KOPT-K1 (cell line): ENCODE measurements around the gene ANKRD24.
"Not testable (repeated sequence)": the region's sequence is repeated elsewhere in the genome, so short reads cannot be mapped to it uniquely, and the experiment has no call there.

Experiments
- H3K27ac ChIP-seq: fragments of 200-600 bp; sonication (generic); 2 replicates; pipeline ENCODE4 v1.5.1; 2016; ENCODE audit warnings: antibody characterized with exemption, mild to moderate bottlenecking, low read depth, low read length; ENCODE audit not compliant: poor library complexity, severe bottlenecking
- H3K36me3 ChIP-seq: fragments of 200-600 bp; sonication (generic); 2 replicates; pipeline ENCODE4 v1.5.1; 2017; ENCODE audit warnings: antibody characterized with exemption, mild to moderate bottlenecking, low read length, moderate library complexity; ENCODE audit not compliant: insufficient read depth
- H3K9me3 ChIP-seq: fragments of 200-600 bp; sonication (generic); 2 replicates; pipeline ENCODE4 v1.5.1; 2017; ENCODE audit warnings: antibody characterized with exemption, low read length, mild to moderate bottlenecking; ENCODE audit not compliant: insufficient read depth, poor library complexity, severe bottlenecking

ANKRD24 gene

DNA sequence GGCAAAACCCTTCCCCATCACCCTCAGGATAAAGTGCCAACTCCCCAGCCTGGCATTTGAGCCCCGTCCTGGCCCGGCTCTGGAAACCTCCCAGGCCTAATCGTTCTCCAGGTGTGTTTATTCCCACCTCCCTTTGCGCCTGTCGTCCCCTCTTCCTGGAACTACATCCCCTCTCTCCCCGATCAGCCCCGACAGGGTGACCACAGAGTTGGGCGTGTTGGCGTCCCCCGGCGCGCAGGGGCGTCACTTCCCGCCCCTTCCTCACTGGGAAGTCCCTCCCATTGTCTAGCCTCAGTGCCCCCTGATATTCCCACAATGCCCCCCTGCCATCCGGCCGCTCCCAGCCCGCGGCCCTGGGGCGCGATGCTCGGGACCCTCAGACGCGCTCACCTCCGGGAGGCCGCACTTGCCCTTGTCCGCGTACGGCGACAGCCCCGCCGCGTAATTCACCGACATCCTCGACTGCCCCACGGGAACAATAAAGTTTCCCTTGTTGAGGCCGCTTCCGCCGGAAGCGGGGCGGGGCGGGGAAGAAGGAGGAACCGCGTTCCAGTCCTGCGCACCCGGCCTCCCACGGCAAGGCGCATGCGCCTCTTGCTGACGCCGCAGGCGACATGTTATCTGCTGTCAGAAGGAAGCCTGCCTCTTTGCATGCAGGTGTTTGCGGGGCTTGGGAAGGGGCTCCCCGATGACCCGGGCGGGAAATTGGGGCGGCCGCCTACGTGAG, at the start of gene ANKRD24, which contains the start of gene SIRT6:
Gene ANKRD24, plus strand, starts transcription at position 606 of the 727 bp plus-strand sequence. CDS start 3,737 bp downstream, outside the sequence.
Gene SIRT6, minus strand, starts transcription at position 480 of the 727 bp plus-strand sequence. Its CDS starts 24 bp downstream, at position 456.
- peak within 1 kb of the TSS; percentile 79 for H3K27ac ChIP-seq
- peaks cover 21% of the 10 kb centered on the region; the same call in 1 of the 2 replicates for H3K36me3 ChIP-seq
- no peaks in the 10 kb centered on the region for H3K9me3 ChIP-seq

DNA sequence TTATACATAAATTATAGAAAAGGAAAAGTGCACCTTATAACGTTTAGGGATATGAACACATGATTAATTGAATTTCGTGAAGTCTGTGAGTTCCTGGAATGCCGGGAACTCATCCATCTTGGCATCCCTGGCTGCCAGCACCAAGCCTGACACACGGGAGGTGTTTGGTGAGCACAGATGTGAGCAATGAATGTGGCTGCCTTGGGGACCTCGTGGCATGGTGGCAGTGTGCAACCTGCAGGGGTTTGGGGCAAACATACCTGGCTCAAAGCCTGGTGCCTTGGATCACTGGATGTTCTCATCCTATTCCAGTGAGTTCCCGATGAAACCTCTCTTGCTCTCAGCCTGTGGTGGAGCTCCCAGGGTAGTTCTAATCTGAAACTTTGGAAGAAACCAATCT, 48.1 kb upstream of the ANKRD24 start:
- Histone ChIP-seq H3K27ac (no peak overlapping the region), H3K9me3 (no peaks in the 10 kb centered on the region), H3K36me3 (no peaks in the 10 kb centered on the region)

DNA sequence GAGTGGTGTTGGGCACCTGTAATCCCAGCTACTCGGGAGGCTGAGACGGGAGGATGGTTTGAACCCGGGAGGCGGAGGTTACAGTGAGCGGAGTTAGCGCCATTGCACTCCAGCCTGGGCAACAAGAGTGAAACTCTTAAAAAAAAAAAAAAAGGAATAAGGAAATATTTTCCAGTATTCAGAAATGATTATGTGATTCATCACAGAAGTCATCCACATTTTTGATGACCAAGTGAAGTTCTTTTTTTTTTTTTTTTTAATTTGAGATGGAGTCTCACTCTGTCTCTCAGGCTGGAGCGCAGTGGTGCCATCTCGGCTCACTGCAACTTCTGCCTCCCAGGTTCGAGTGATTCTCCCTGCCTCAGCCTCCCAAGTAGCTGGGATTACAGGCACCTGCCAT, 47.1 kb upstream of the ANKRD24 start:
- not testable (repeated sequence) for H3K36me3 ChIP-seq, H3K9me3 ChIP-seq, H3K27ac ChIP-seq

DNA sequence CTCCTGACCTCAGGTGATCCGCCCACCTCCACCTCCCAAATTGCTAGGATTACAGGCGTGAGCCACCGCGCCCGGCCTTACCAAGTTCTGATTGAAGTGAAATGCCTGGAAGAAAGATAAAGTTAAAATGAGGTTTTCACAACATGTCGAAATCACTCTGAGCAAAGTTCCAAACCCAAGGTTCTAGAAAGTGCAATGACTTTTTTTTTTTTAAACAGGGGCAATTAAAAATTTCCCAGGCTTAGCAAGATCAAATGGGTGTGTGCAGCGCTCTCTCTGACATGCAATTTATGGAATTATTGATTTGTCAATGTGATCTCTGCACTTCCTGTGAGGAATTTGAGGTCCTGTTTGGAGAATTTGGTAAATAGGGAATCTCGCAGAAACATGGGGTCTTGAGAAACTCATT, 45.8 kb upstream of the ANKRD24 start:
- H3K36me3 ChIP-seq = no peaks in the 10 kb centered on the region
- H3K27ac ChIP-seq = no peak overlapping the region
- H3K9me3 ChIP-seq = no peaks in the 10 kb centered on the region

DNA sequence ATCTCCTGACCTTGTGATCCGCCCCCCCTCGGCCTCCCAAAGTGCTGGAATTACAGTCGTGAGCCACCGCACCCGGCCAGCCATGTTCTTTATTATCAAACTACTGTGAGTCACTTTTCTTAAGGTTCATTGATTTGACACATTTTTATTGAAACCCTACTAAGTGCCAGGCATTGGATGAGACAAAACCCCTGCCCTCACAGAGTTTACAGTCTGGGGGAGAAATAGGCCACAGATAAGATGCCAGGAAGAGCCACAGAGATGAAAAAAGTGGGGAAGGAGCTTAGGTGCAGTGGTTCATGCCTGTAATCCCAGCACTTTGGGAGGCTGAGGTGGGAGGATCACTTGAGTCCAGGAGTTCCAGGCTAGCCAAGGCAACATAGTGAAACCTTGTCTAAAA, 44.0 kb upstream of the ANKRD24 start:
- Histone ChIP-seq H3K36me3 (no peaks in the 10 kb centered on the region), H3K9me3 (no peaks in the 10 kb centered on the region), H3K27ac (no peak overlapping the region)

DNA sequence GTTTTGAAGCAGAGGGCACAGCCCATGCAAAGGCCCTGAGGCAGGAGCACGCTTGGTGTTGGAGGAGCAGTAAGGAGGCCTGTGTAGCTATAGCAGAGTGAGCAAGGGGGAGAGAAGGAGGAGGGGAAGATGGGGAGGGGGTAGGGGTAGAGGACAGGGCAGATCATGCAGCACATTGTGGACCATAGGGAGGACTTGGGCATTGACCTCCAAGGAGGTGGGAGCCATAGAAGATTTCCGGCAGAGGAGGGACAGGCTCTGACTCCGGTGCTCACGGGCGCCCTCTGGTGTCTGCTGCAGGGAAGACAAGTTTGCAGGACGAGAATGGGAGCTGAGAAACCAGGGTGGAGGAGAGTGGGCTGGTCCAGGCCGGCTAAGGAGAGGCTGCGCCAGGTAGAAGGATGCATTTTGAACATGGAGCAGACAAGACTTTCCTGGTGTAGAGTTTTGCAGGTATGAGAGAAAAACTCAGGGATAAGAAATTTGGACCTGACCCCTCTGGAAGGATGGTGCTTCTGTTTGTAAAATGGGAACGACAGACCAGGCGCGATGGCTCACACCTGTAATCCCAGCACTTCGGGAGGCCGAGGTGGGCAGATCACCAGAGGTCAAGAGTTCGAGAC, 42.8 kb upstream of the ANKRD24 start:
- H3K27ac ChIP-seq = no peak overlapping the region
- H3K9me3 ChIP-seq = no peaks in the 10 kb centered on the region
- H3K36me3 ChIP-seq = no peaks in the 10 kb centered on the region

DNA sequence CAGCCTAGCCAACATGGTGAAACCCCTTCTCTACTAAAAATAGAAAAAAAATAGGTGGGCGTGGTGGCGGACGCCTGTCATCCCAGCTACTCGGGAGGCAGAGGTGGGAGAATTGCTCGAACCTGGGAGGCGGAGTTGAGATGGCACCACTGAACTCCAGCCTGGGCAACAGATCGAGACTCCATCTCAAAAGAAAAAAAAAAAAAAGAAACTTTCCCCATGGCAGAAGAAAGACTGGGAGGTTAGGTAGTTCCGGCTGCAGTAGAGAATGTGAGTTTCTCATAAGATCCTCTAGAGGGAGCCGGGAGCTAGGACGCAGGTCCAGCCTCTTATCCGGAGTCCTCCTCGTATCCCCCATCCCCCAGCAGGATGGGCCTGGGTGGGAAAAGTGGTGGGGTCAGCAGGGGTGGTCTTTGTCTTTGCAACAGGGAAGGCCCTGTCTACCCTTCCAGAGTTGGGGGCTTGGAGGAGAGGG, 42.2 kb upstream of the ANKRD24 start:
- H3K27ac ChIP-seq = no peak overlapping the region
- no peaks in the 10 kb centered on the region for H3K9me3 ChIP-seq

DNA sequence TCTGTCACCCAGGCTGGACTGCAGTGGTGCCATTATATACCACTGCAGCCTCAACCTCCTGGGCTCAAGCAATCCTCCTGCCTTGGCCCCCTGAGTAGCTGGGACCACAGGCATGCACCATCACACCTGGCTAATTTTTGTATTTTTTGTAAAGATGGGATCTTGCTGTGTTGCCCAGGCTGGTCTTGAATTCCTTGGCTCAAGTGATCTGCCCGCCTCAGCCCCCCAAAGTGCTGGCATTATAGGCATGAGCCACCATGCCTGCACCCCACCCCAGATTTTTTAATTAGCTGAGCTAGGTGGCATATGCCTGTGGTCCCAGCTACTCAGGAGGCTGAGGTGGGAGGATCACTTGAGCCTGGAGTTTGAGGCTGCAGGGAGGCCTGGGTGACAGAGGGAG, 39.6 kb upstream of the ANKRD24 start:
- H3K36me3 ChIP-seq, H3K9me3 ChIP-seq, H3K27ac ChIP-seq: not testable (repeated sequence)

More for the DNA sequence above, 42.2 kb upstream of the ANKRD24 start:
- H3K36me3 ChIP-seq = no peaks in the 10 kb centered on the region

DNA sequence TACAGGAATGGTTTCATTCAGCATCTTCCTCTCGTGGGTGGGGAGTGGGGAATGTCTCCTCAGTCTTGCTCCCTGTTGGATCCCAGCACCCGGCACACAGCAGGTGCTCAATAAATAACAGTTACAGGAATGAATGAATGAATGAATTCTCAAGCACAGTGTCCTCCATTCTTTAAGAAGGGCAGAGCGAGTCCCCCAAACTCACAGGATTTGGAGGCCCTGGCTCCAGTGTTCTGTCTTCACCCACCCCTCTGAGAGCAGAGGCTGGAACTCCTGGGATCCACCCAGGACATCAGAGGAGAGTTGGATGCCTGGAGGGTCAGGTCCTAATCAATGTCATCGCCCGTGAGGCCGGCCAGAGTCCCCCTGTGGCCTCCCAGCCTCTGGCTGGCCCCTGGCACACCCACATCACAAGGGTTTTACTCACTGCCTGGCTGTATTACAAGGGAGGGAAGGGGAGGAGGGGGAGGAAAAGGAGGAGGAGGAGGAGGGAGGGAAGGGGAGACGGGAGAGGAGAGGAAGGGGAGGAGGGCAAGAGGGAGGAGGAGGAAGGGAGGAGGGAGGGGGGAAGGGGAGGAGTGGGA, 37.7 kb upstream of the ANKRD24 start:
- Histone ChIP-seq H3K36me3 (no peaks in the 10 kb centered on the region), H3K27ac (no peak overlapping the region), H3K9me3 (no peaks in the 10 kb centered on the region)

DNA sequence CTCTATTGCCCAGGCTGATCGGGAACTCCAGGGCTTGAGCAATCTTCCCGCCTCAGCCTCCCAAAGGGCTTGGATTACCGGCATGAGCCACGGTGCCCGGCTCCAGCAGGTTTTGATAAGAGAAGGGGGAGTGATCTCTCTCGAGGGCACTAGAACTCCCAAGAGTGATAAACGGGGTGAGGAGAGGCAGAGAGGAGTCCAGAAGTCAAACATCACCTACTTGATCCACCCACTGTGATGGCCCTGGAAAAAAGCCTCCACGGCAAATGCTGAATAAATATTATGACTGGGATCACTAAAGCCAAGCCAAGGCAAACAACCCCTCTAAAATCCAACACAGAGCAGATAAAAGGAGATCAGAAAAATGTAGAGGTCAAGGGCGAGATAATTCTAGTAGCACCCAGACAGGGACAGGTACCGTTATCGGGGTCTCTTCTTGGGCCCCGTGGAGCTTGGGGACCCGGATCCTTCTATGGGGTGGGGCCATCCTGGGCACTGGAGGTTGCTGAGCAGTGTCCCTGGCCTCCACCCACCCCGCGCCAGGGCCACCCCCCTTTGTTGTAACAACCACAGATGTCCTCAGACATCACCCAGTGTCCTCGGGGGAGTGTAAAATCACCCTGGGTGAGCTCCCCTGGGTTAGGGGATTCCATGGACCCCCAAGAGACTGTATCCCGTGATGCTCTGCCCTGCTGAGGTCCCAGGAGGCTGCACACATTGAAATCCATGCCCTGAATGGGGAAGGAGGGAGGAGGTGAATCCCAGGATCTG, 32.8 kb upstream of the ANKRD24 start:
- Histone ChIP-seq H3K9me3 (no peaks in the 10 kb centered on the region), H3K27ac (no peak overlapping the region), H3K36me3 (no peaks in the 10 kb centered on the region)

DNA sequence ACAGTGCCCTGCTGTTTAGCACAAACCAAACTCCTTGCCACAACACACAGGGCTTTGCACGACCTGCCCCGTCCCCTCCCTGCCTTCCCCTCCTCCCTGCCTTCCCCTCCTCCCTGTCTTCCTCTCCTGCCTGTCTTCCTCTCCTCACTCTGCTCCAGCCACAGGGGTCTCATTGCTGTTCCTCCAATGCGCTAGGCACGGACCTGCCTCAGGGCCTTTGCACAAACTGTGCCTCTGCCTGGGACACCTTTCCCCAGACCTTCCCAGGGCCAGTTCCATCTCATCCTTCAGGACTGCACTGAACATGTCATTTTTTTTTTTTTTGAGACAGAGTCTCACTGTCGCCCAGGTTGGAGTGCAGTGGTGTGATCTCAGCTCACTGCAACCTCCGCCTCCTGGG, 30.9 kb upstream of the ANKRD24 start:
- Histone ChIP-seq H3K36me3 (no peaks in the 10 kb centered on the region), H3K27ac (no peak overlapping the region), H3K9me3 (no peaks in the 10 kb centered on the region)

DNA sequence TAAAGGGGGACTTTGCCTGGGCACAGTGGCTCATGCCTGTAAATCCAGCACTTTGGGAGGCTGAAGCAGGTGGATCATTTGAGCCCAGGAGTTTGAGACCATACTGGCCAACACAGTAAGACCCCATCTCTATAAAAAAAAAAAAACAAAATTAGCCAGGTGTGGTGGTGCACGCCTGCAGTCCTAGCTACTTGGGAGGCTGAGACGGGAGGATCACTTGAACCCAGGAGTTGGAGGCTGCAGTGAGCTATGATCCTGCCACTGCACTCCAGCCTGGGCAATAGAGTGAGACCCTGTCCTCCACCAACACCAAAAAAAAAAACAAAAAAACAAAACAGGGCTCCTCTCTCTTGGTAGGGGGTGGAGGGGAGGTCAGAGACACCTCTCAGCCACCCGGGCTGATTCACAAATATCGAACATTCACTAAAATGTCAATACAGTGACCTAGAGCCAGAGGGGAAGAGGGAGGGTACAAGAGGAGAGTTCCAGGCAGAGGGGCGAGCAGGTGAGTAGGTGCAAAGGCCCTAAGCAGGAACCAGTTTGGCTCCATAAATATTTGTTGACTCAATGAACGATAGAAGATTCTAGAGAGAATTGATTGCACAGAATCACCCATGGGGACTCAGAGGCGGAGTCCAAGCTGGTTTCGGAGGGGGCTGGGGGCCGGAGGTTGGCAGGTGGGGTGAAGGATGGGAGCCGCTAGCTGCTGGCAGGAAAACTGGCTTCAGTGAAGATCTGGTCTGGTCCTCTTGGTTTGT, 30.1 kb upstream of the ANKRD24 start:
- peak overlapping the region; percentile 42 for H3K27ac ChIP-seq
- no peaks in the 10 kb centered on the region; the same call in 1 of the 2 replicates for H3K36me3 ChIP-seq
- H3K9me3 ChIP-seq = no peaks in the 10 kb centered on the region

DNA sequence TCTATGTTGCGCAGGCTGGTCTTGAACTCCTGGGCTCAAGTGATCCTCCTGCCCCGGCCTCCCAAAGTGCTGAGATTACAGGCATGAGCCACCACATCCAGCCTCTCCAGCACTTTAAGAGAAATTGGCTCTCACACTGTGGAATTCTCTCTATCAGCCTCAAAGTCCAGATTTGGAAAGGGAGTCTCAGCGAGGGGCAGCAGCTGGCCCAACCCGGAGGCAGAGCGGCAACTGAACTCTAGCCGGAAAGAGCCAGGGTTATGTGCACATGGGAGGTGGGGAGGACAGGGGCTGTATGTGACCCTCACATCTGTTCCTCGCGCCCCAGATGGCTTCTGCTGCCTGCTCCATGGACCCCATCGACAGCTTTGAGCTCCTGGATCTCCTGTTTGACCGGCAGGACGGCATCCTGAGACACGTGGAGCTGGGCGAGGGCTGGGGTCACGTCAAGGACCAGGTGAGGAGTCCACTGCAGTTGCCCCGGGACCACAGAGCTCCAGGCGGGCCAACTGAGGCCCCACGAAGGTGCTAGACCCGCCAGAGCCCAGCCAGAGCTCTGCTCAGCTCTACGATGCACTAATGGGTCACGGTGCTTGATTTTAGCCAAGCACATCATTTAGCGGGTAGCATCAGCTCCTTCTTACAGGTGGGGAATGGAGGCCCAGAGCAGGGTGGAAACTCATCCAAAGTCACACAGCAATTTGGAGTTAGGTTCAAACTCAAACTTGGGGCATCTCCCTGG, 27.7 kb upstream of the ANKRD24 start:
- no peaks in the 10 kb centered on the region; the same call in 1 of the 2 replicates for H3K36me3 ChIP-seq
- no peaks in the 10 kb centered on the region for H3K9me3 ChIP-seq
- no peak overlapping the region for H3K27ac ChIP-seq

DNA sequence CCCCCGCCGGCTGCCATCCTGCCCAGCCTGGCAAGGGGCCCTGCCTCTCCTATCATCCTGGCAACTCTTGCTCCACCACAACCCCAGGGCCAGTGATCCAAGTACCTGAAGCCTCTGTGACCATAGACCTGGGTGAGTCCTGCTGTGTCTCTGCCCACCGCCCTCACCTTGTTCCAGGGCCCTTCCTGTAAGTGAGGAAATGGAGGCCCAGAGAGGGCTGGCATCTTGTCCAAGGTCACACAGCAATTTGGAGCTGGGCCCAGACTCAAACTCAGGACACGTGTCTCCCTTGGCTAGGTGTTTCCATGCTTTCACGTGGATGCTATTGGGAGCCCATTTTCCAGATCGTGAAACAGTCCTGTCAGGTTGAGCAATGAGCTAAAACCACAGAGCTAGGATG, 25.3 kb upstream of the ANKRD24 start:
- H3K27ac ChIP-seq = no peak overlapping the region
- H3K36me3 ChIP-seq = no peaks in the 10 kb centered on the region; the same call in 1 of the 2 replicates
- no peaks in the 10 kb centered on the region for H3K9me3 ChIP-seq
